H1 (cell line): Measurements from ENCODE around the gene CLEC16A.

Experiments
- CEBPB ChIP-seq: IDR thresholded peaks from 2 replicates; pipeline ENCODE4 v1.6.1; 2012; ENCODE audit warnings: low read depth, low read length
- CREB1 ChIP-seq: IDR thresholded peaks from 2 replicates; pipeline ENCODE4 v1.6.1; 2012; ENCODE audit warnings: inconsistent platforms
- EP300 ChIP-seq, 2 experiments: IDR thresholded peaks; 1 replicate in 1 of 2; 2 replicates in 1 of 2; pipeline ENCODE4 v1.6.1; 2011 to 2012; ENCODE audit warnings: low read depth in 2 of 2, low read length in 2 of 2, mild to moderate bottlenecking in 2 of 2, borderline replicate concordance in 1 of 2, inconsistent platforms in 1 of 2, moderate library complexity in 1 of 2
- KDM4A ChIP-seq: IDR thresholded peaks from one replicate; pipeline ENCODE4 v1.7.1; 2012; ENCODE audit warnings: low read depth, mild to moderate bottlenecking, moderate library complexity, low read length, inconsistent platforms; ENCODE audit not compliant: severe bottlenecking
- POLR2AphosphoS5 ChIP-seq: IDR thresholded peaks from 2 replicates; pipeline ENCODE4 v1.6.1; 2011; ENCODE audit warnings: low read depth, low read length
- RFX5 ChIP-seq: IDR thresholded peaks from 2 replicates; pipeline ENCODE4 v1.6.1; 2011; ENCODE audit warnings: low read depth, low read length, improper control_type of control experiment, borderline replicate concordance
- RNF2 ChIP-seq: fragments of 200-900, 300-1000 bp; sonication (generic); IDR thresholded peaks from 2 replicates; pipeline ENCODE4 v1.7.1; 2016; ENCODE audit warnings: borderline replicate concordance, low read depth, mild to moderate bottlenecking, antibody characterized with exemption, low read length; ENCODE audit not compliant: poor library complexity, severe bottlenecking; ENCODE audit errors: missing control alignments
- TF ChIP-seq, protein P1 (sequence below): IDR thresholded peaks from 2 replicates; pipeline ENCODE4 v1.6.1; 2012; ENCODE audit warnings: low read length, inconsistent platforms

DNA sequence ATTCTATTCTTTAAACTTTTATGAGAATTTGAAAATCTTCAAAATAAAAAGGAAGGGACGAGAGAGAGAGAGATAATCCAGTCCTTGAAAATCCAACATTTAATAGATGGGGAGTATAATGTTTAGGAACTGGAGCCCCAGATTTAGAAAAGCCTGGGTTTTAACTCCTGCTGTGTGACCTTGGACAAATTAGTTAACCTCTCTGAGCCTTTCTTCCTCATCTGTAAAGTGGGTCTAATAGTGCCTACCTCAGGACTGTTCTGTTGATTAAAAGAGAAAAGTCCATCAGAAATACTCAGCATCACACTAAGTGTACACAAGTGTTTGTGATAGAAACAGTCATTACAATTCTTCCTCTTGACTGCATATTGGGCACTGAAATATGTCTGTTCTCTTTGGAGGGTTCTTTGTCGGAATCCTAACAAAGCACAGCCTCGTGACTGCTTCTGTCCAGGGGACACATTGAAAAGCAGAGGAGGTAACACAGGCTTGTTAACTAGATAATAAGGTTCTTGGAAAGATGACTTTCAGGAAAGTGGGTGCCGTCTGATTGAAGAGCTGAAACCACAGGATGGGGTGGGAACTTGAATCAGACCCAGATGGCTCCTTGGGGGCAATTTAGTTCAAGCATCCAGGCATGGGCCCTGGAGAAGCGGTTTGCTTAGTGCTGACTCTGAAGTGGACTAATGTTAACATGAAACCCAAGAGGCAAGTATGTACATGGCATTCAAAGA lies 128.2 kb downstream of the CLEC16A start:
- TF ChIP-seq RNF2 (no peak), KDM4A (no peak), POLR2AphosphoS5 (no peak), CEBPB (no peak), EP300 (IDR thresholded peaks at IDR 0.05; ENCODE audit: borderline replicate concordance in 1 of 2, low read depth in 2 of 2, low read length in 2 of 2) (no peak), RFX5 (no peak), CREB1 (no peak)
- TF ChIP-seq, protein P1, sequence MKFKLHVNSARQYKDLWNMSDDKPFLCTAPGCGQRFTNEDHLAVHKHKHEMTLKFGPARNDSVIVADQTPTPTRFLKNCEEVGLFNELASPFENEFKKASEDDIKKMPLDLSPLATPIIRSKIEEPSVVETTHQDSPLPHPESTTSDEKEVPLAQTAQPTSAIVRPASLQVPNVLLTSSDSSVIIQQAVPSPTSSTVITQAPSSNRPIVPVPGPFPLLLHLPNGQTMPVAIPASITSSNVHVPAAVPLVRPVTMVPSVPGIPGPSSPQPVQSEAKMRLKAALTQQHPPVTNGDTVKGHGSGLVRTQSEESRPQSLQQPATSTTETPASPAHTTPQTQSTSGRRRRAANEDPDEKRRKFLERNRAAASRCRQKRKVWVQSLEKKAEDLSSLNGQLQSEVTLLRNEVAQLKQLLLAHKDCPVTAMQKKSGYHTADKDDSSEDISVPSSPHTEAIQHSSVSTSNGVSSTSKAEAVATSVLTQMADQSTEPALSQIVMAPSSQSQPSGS: no peak
